ENCODE data around the gene HENMT1.

- TF ChIP-seq CTCF (IDR thresholded peaks at IDR 0.05; ENCODE audit: poor library complexity) (no peak), EZH2 (IDR thresholded peaks at IDR 0.05; ENCODE audit: borderline replicate concordance) (no peak), EZH2phosphoT487 (IDR thresholded peaks at IDR 0.05; ENCODE audit: low read depth, severe bottlenecking, unreplicated experiment) (no peak)
Measured at GRCh38 chr1:108634521-108634920, 26.4 kb downstream of the HENMT1 start.
